ENCODE data around the gene PEX11B. TPM values are rescaled to one million over a fixed set of nuclear protein-coding genes. Genes with fewer than 3 reads are reported as not detected.

PEX11B gene
- total RNA-seq, 2 experiments from 2014 or later = 22.6 to 26.4 TPM

GRCh38 chr1:145874646-145875045 lies 43.9 kb downstream of the PEX11B start:
- no peak for DNase-seq
- Mint-ChIP-seq H3K27me3 (peaks cover 12% of the 10 kb centered on the region), H3K4me1 (peaks cover 13% of the 10 kb centered on the region), H3K36me3 (ENCODE audit: low read depth) (no peaks in the 10 kb centered on the region), H3K4me3 (no peak overlapping the region), H3K9me3 (ENCODE audit: low read depth) (no peaks in the 10 kb centered on the region), H3K27ac (no peak overlapping the region)
- intact Hi-C loops (cut with DNase I, micrococcal nuclease) = no loop called here
- POLR2A ChIA-PET = no interaction called here
- CTCF ChIA-PET = interaction anchor here (1.9 kb wide), 1 partner anchor 16 kb away, joined by 5 read pairs; the partner anchor contains the start of gene PIAS3
- ATAC-seq = no peak

- peak overlapping the region; percentile 61 for H3K27ac Mint-ChIP-seq
- CTCF ChIA-PET = interaction anchor here (0.5 to 3.4 kb wide), 10 partner anchors 9 to 81 kb away, joined by 3 to 49 read pairs (median 4); partner anchors contain the start of genes ANKRD35, ITGA10 and NUDT17
- no peaks in the 10 kb centered on the region for H3K36me3 Mint-ChIP-seq (ENCODE audit: low read depth)
- intact Hi-C loops (cut with DNase I, micrococcal nuclease) = loop anchor here (1.0 kb wide), 2 partner anchors 13 to 14 kb away; partner anchors contain the start of gene PIAS3 (in 1 of the 2)
- ATAC-seq = peak; percentile 81
- H3K4me3 Mint-ChIP-seq = peak overlapping the region; percentile 63
- peak; percentile 58 for DNase-seq
- no peaks in the 10 kb centered on the region for H3K9me3 Mint-ChIP-seq (ENCODE audit: low read depth)
- peaks cover 10% of the 10 kb centered on the region for H3K27me3 Mint-ChIP-seq
- H3K4me1 Mint-ChIP-seq = peaks cover 11% of the 10 kb centered on the region
- POLR2A ChIA-PET = interaction anchor here (0.6 to 2.2 kb wide), 4 partner anchors 13 to 179 kb away, joined by 3 to 10 read pairs (median 4); partner anchors contain the start of genes ANKRD35, PIAS3 and RBM8A
These were observed 46.3 kb downstream of the PEX11B start for GRCh38 chr1:145871994-145872924.

DNA sequence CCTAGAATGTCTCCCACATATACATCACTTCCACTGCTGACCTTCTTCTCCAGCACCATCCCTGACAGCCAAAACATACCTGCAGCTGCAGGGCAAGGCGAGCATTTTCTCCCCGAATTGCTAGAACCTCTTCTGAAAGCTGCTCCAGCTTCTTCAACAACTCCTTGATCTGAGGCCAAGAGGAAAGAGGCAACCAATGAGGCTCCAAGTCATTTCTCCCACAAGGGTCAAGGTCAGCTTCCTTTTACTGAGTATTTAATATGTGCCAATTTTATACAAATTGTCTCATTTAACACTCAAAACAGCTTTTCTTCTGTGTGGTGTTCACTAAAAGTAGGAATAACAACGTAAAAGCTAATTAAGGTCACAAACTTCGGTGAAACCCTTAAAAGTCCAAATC lies 50.3 kb downstream of the PEX11B start:
- Mint-ChIP-seq H3K9me3 (ENCODE audit: low read depth) (no peaks in the 10 kb centered on the region), H3K36me3 (ENCODE audit: low read depth) (no peaks in the 10 kb centered on the region), H3K27me3 (peaks cover 8% of the 10 kb centered on the region), H3K4me1 (peaks cover 11% of the 10 kb centered on the region), H3K27ac (no peak overlapping the region), H3K4me3 (no peak overlapping the region)
- intact Hi-C loops (cut with DNase I, micrococcal nuclease) = no loop called here
- DNase-seq (no peak), ATAC-seq (no peak)
- CTCF ChIA-PET = interaction anchor here (0.6 to 1.3 kb wide), 5 partner anchors 9 to 175 kb away, joined by 3 to 4 read pairs (median 4); partner anchors contain the start of genes NUDT17 and PIAS3
- POLR2A ChIA-PET = interaction anchor here (0.6 kb wide), 1 partner anchor 68 kb away, joined by 8 read pairs; no protein-coding TSS in a partner anchor

DNA sequence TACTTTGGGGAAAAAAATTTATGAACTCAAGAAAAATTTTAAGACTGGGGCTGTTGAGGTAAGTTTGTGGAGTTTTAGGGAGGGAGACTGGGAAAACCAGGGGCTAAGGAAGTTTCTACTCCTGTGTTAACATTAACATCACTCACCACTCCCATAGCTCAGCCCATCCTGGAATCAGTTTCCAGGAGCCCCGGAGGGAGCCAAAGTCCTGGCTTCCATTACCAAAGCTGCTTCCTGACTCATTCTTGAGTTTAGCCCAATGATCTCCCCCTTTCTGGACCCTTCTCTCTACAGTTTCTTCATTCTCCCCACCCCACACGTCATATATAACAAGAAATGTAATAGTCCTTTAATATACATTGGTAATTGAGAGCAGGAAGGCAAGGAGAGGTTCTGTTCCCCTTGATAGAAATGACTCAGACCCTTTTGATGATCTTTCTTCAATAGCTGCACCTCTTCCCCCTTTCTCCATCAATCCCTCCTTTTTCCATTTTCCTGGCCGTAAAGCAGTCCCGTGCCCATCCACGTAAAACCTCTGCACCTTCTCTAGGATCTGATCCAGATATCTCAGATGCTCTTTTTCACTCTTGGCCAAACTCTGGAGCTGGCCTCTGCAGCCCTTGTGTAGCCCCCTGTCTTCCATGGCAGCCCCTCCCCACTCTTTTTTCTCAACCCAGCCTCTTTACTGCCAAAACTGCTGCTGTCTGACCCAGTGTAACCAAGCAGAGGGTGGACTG lies 55.1 kb downstream of the PEX11B start:
- ATAC-seq (no peak), DNase-seq (no peak)
- intact Hi-C loops (cut with DNase I, micrococcal nuclease) = loop anchor here in 1 of 2 experiments (2.0 kb wide), 1 partner anchor 15 kb away; no protein-coding TSS in a partner anchor
- Mint-ChIP-seq H3K4me1 (peaks cover 4% of the 10 kb centered on the region), H3K9me3 (ENCODE audit: low read depth) (no peaks in the 10 kb centered on the region), H3K36me3 (ENCODE audit: low read depth) (no peaks in the 10 kb centered on the region), H3K27me3 (no peaks in the 10 kb centered on the region), H3K4me3 (no peak overlapping the region), H3K27ac (no peak overlapping the region)
- ChIA-PET POLR2A (no interaction called here), CTCF (interaction anchor here (0.7 to 11.5 kb wide), 3 partner anchors 9 to 23 kb away, joined by 3 to 168 read pairs (median 4); partner anchors contain the start of gene NUDT17)

Other genes starting within 250 kb of the PEX11B start
- not detected for gene PDZK1, start 211.3 kb downstream of the PEX11B start, total RNA-seq
- under 1 TPM in 1 of 2 experiments, not detected in 1; 0.12 TPM for gene CD160, start 199.2 kb downstream of the PEX11B start, total RNA-seq
- gene RNF115, start 94.6 kb downstream of the PEX11B start, total RNA-seq = 10 to 100 TPM; 11.8 to 13.9 TPM
- gene POLR3C, start 94.5 kb downstream of the PEX11B start, total RNA-seq = 10 to 100 TPM; 34.2 to 42.6 TPM
- 1 to 10 TPM; 3.7 to 4.0 TPM for gene NUDT17, start 73.1 kb downstream of the PEX11B start, total RNA-seq
- 10 to 100 TPM; 20.0 to 22.0 TPM for gene PIAS3, start 59.6 kb downstream of the PEX11B start, total RNA-seq
- gene ANKRD35, start 32.9 kb downstream of the PEX11B start, total RNA-seq = under 1 TPM; 0.30 to 0.55 TPM
- gene ITGA10, start 8.7 kb downstream of the PEX11B start, total RNA-seq = 1 to 10 TPM in 1 of 2 experiments, under 1 TPM in 1; 0.86 to 1.0 TPM
- gene RBM8A, start 8.8 kb upstream of the PEX11B start, total RNA-seq = 100 to 1,000 TPM; 293 to 330 TPM
- gene LIX1L, start 39.3 kb upstream of the PEX11B start, total RNA-seq = 10 to 100 TPM; 44.9 to 49.4 TPM
- 1 to 10 TPM; 5.8 to 6.1 TPM for gene ANKRD34A, start 45.9 kb upstream of the PEX11B start, total RNA-seq
- 10 to 100 TPM; 19.3 to 22.4 TPM for gene POLR3GL, start 46.0 kb upstream of the PEX11B start, total RNA-seq
- gene TXNIP, start 77.9 kb upstream of the PEX11B start, total RNA-seq = 100 to 1,000 TPM; 112 TPM
- gene HJV, start 103.0 kb upstream of the PEX11B start, total RNA-seq = not detected
- 1 to 10 TPM; 1.4 to 1.7 TPM for gene NBPF10, start 226.1 kb upstream of the PEX11B start, total RNA-seq